GM21515 (cell line): ENCODE results near the gene RELB.
"Not testable (repeated sequence)": the region's sequence is repeated elsewhere in the genome, so short reads cannot be mapped to it uniquely, and the experiment has no call there.

Experiments
- ATAC-seq: cut with Tn5 transposase; IDR thresholded peaks from one replicate; pipeline ENCODE4 v1.9.1; 2021; ENCODE audit not compliant: unreplicated experiment

The RELB gene

GRCh38 chr19:44987148-44987675 lies 14.1 kb upstream of the RELB start:
- ATAC-seq: no peak

GRCh38 chr19:44988273-44988672 lies 13.0 kb upstream of the RELB start:
- no peak for ATAC-seq

GRCh38 chr19:44988896-44989556 lies 12.2 kb upstream of the RELB start:
- ATAC-seq: no peak

GRCh38 chr19:44990459-44990858 lies 10.8 kb upstream of the RELB start:
- ATAC-seq: no peak

- ATAC-seq: no peak
Measured at GRCh38 chr19:44990966-44991365, 10.3 kb upstream of the RELB start.

GRCh38 chr19:44992336-44993163 lies 8.7 kb upstream of the RELB start:
- ATAC-seq: no peak

GRCh38 chr19:44993526-44993925 lies 7.7 kb upstream of the RELB start:
- ATAC-seq: no peak

GRCh38 chr19:44993926-44994537 lies 7.2 kb upstream of the RELB start:
- ATAC-seq: no peak

GRCh38 chr19:44998025-44998424 lies 3.2 kb upstream of the RELB start:
- ATAC-seq: no peak

GRCh38 chr19:44999131-44999925 lies 1.9 kb upstream of the RELB start:
- not testable (repeated sequence) for ATAC-seq

- not testable (repeated sequence) for ATAC-seq
Measured at GRCh38 chr19:45000665-45001064, 599 bp upstream of the RELB start.

GRCh38 chr19:45003485-45003884 lies 2.2 kb downstream of the RELB start:
- no peak for ATAC-seq

GRCh38 chr19:45005787-45006186 lies 4.5 kb downstream of the RELB start:
- ATAC-seq: no peak

- no peak for ATAC-seq
Measured at GRCh38 chr19:45008552-45008951, 7.3 kb downstream of the RELB start.

GRCh38 chr19:45009625-45010255 lies 8.5 kb downstream of the RELB start:
- ATAC-seq: no peak

GRCh38 chr19:45010306-45010705 lies 9.0 kb downstream of the RELB start:
- ATAC-seq: no peak

GRCh38 chr19:45011959-45012358 lies 10.7 kb downstream of the RELB start:
- ATAC-seq: no peak

GRCh38 chr19:45016388-45017314 lies 15.4 kb downstream of the RELB start:
- ATAC-seq: peak; percentile 56

GRCh38 chr19:45019187-45019586 lies 17.9 kb downstream of the RELB start:
- ATAC-seq: no peak
